Keratinocyte (primary cell): ENCODE results near the gene LAMA4.

Experiments used
- CTCF ChIP-seq, 3 experiments: IDR thresholded peaks in 1 of 3; conservative IDR thresholded peaks in 1 of 3; optimal IDR thresholded peaks in 1 of 3; 2 replicates in 2 of 3; 3 replicates in 1 of 3; pipeline versions ENCODE3 to v1.5.1; 2011; ENCODE audit warnings: low read length in 3 of 3, mild to moderate bottlenecking in 3 of 3, moderate library complexity in 2 of 3, control low read depth in 1 of 3, inconsistent platforms in 1 of 3; ENCODE audit not compliant: insufficient read depth in 2 of 3; ENCODE audit errors: extremely low read depth in 1 of 3
- EZH2 ChIP-seq: IDR thresholded peaks from one replicate; pipeline ENCODE4 v1.6.1; 2012; ENCODE audit warnings: inconsistent platforms, mild to moderate bottlenecking, low read length, moderate library complexity

- TF ChIP-seq CTCF (optimal IDR thresholded peaks at IDR 0.05 in 1 of 3, IDR thresholded peaks at IDR 0.05 in 1 of 3, conservative IDR thresholded peaks at IDR 0.05 in 1 of 3; ENCODE audit: extremely low read depth in 1 of 3, insufficient read depth in 2 of 3, low read length in 3 of 3) (no peak), EZH2 (no peak)
Measured at GRCh38 chr6:112224088-112224487, 30.3 kb downstream of the LAMA4 start.
